IgD-negative memory B cell (primary cell): ENCODE results near the gene GAL3ST3. TPM values are rescaled to one million over a fixed set of nuclear protein-coding genes. Genes with fewer than 3 reads are reported as not detected.
"Not testable (repeated sequence)": the region's sequence is repeated elsewhere in the genome, so short reads cannot be mapped to it uniquely, and the experiment has no call there.

Experiments used
- H3K27ac Mint-ChIP-seq, 3 donors: one replicate each; pipeline ENCODE4 v1.8.0; 2020 to 2022; ENCODE audit warnings: mild to moderate bottlenecking in 3 of 3, mixed read lengths in 3 of 3, moderate library complexity in 1 of 3
- H3K27me3 Mint-ChIP-seq: one replicate; pipeline ENCODE4 v1.8.0; 2021; ENCODE audit warnings: mixed read lengths
- H3K36me3 Mint-ChIP-seq: one replicate; pipeline ENCODE4 v1.8.0; 2020; ENCODE audit warnings: mild to moderate bottlenecking, mixed read lengths
- H3K4me1 Mint-ChIP-seq, 3 donors: one replicate each; pipeline ENCODE4 v1.8.0; 2020 to 2022; ENCODE audit warnings: mixed read lengths in 3 of 3, mild to moderate bottlenecking in 1 of 3
- H3K4me3 Mint-ChIP-seq, 4 donors: one replicate each; pipeline ENCODE4 v1.8.0; 2020 to 2022; ENCODE audit warnings: mild to moderate bottlenecking in 4 of 4, mixed read lengths in 4 of 4, moderate library complexity in 3 of 4
- H3K9me3 Mint-ChIP-seq, 3 donors: one replicate each; pipeline ENCODE4 v1.8.0; 2020 to 2021; ENCODE audit warnings: mixed read lengths in 3 of 3, mild to moderate bottlenecking in 1 of 3
- polyA plus RNA-seq: library from polyadenylated mRNA; unstranded; fragments of 300-500 nt; fragmentation: Illumina TruSeq; gene quantifications from one replicate; pipeline ENCODE4 v1.2.3, GENCODE V29; 2021

Gene GAL3ST3
- polyA plus RNA-seq, 1 donor from 2014 or later = not detected

GRCh38 chr11:66042996-66043906 is 5.7 kb downstream of the GAL3ST3 start:
- H3K27me3 Mint-ChIP-seq = no peaks in the 10 kb centered on the region

GRCh38 chr11:66042227-66042995 is 6.5 kb downstream of the GAL3ST3 start:
- Mint-ChIP-seq H3K9me3 (no peaks in the 10 kb centered on the region), H3K27ac (no peak overlapping the region), H3K4me1 (peaks cover 4 to 8% (median 6%) of the 10 kb centered on the region in 3 donors)

More at GRCh38 chr11:66042996-66043906, 5.7 kb downstream of the GAL3ST3 start:
- Mint-ChIP-seq H3K4me3 (no peak overlapping the region), H3K27ac (no peak overlapping the region), H3K36me3 (peaks cover 2% of the 10 kb centered on the region), H3K9me3 (no peaks in the 10 kb centered on the region), H3K4me1 (peaks cover 4 to 8% (median 6%) of the 10 kb centered on the region in 3 donors)

GRCh38 chr11:66039765-66040164 is 9.2 kb downstream of the GAL3ST3 start:
- Mint-ChIP-seq H3K36me3 (peaks cover 2% of the 10 kb centered on the region), H3K27me3 (peaks cover 6% of the 10 kb centered on the region), H3K9me3 (peaks cover 0 to 2% (median 0%) of the 10 kb centered on the region in 3 donors), H3K4me1 (peaks cover 0 to 3% (median 2%) of the 10 kb centered on the region in 3 donors), H3K27ac (no peak overlapping the region), H3K4me3 (no peak overlapping the region)

More at GRCh38 chr11:66042227-66042995, 6.5 kb downstream of the GAL3ST3 start:
- no peak overlapping the region for H3K4me3 Mint-ChIP-seq
- peaks cover 2% of the 10 kb centered on the region for H3K36me3 Mint-ChIP-seq
- H3K27me3 Mint-ChIP-seq = no peaks in the 10 kb centered on the region

- Mint-ChIP-seq H3K9me3 (peaks cover 0 to 2% (median 0%) of the 10 kb centered on the region in 3 donors), H3K4me3 (no peak overlapping the region), H3K4me1 (no peaks in the 10 kb centered on the region), H3K27me3 (peaks cover 7% of the 10 kb centered on the region), H3K36me3 (no peaks in the 10 kb centered on the region), H3K27ac (no peak overlapping the region)
Measured at GRCh38 chr11:66037327-66037726, 11.6 kb downstream of the GAL3ST3 start.

GRCh38 chr11:66036334-66036710 is 12.6 kb downstream of the GAL3ST3 start:
- Mint-ChIP-seq H3K27ac (no peak overlapping the region), H3K9me3 (peaks cover 0 to 2% (median 0%) of the 10 kb centered on the region in 3 donors), H3K27me3 (peaks cover 7% of the 10 kb centered on the region), H3K36me3 (no peaks in the 10 kb centered on the region), H3K4me1 (no peaks in the 10 kb centered on the region), H3K4me3 (no peak overlapping the region)

GRCh38 chr11:66035653-66036333 is 13.2 kb downstream of the GAL3ST3 start:
- H3K4me1 Mint-ChIP-seq = no peaks in the 10 kb centered on the region
- H3K27ac Mint-ChIP-seq = no peak overlapping the region
- H3K4me3 Mint-ChIP-seq = no peak overlapping the region
- H3K9me3 Mint-ChIP-seq = peaks cover 0 to 2% (median 0%) of the 10 kb centered on the region in 3 donors
- peaks cover 7% of the 10 kb centered on the region for H3K27me3 Mint-ChIP-seq
- H3K36me3 Mint-ChIP-seq = no peaks in the 10 kb centered on the region

GRCh38 chr11:66032957-66033735 is 15.8 kb downstream of the GAL3ST3 start:
- H3K36me3 Mint-ChIP-seq = no peaks in the 10 kb centered on the region
- H3K9me3 Mint-ChIP-seq = peaks cover 0 to 2% (median 0%) of the 10 kb centered on the region in 3 donors
- peak overlapping the region in 1 of 3 donors; percentile 39 for H3K27ac Mint-ChIP-seq
- H3K4me1 Mint-ChIP-seq = no peaks in the 10 kb centered on the region
- peaks cover 7% of the 10 kb centered on the region for H3K27me3 Mint-ChIP-seq
- no peak overlapping the region for H3K4me3 Mint-ChIP-seq

- H3K27me3 Mint-ChIP-seq = no peaks in the 10 kb centered on the region
- H3K9me3 Mint-ChIP-seq = no peaks in the 10 kb centered on the region
- H3K4me1 Mint-ChIP-seq = peaks cover 2 to 5% (median 2%) of the 10 kb centered on the region in 3 donors
- H3K27ac Mint-ChIP-seq = peak within 1 kb of the TSS in 1 of 3 donors; percentile 74
- no peak within 1 kb of the TSS for H3K4me3 Mint-ChIP-seq
- peaks cover 1% of the 10 kb centered on the region for H3K36me3 Mint-ChIP-seq
Measured at GRCh38 chr11:66026017-66026529, 22.9 kb downstream of the GAL3ST3 start, which contains the start of gene CATSPER1. Gene CATSPER1, minus strand, starts transcription at chr11:66026479. Its CDS starts 100 bp downstream, at chr11:66026379.

- not testable (repeated sequence) for H3K4me1 Mint-ChIP-seq, H3K9me3 Mint-ChIP-seq, H3K4me3 Mint-ChIP-seq, H3K27me3 Mint-ChIP-seq, H3K27ac Mint-ChIP-seq, H3K36me3 Mint-ChIP-seq
Measured at GRCh38 chr11:66023186-66023440, 25.8 kb downstream of the GAL3ST3 start.

- H3K27ac Mint-ChIP-seq = peak overlapping the region in 1 of 3 donors; percentile 28
- H3K9me3 Mint-ChIP-seq = no peaks in the 10 kb centered on the region
- H3K36me3 Mint-ChIP-seq = peaks cover 1% of the 10 kb centered on the region
- peak overlapping the region in 3 of 4 donors; percentile 16 to 80 (median 45) for H3K4me3 Mint-ChIP-seq
- H3K4me1 Mint-ChIP-seq = peaks cover 2 to 5% (median 2%) of the 10 kb centered on the region in 3 donors
- no peaks in the 10 kb centered on the region for H3K27me3 Mint-ChIP-seq
Measured at GRCh38 chr11:66022401-66023185, 26.4 kb downstream of the GAL3ST3 start.

GRCh38 chr11:66020618-66021357 is 28.2 kb downstream of the GAL3ST3 start:
- Mint-ChIP-seq H3K4me1 (peaks cover 2 to 5% (median 2%) of the 10 kb centered on the region in 3 donors), H3K36me3 (no peaks in the 10 kb centered on the region), H3K27me3 (no peaks in the 10 kb centered on the region), H3K9me3 (no peaks in the 10 kb centered on the region), H3K4me3 (peak overlapping the region in 1 of 4 donors; percentile 12), H3K27ac (no peak overlapping the region)

GRCh38 chr11:66020212-66020611 is 28.7 kb downstream of the GAL3ST3 start:
- Mint-ChIP-seq H3K9me3 (no peaks in the 10 kb centered on the region), H3K36me3 (no peaks in the 10 kb centered on the region), H3K4me3 (no peak overlapping the region), H3K27ac (no peak overlapping the region), H3K4me1 (peaks cover 2 to 5% (median 2%) of the 10 kb centered on the region in 3 donors), H3K27me3 (no peaks in the 10 kb centered on the region)

GRCh38 chr11:66017321-66017720 is 31.6 kb downstream of the GAL3ST3 start:
- Mint-ChIP-seq H3K27ac (no peak overlapping the region), H3K9me3 (no peaks in the 10 kb centered on the region), H3K4me1 (peaks cover 0 to under 1% (median 0%) of the 10 kb centered on the region in 3 donors), H3K36me3 (no peaks in the 10 kb centered on the region), H3K4me3 (no peak overlapping the region), H3K27me3 (peaks cover 5% of the 10 kb centered on the region)
